Measurements from ENCODE around the gene TTC34.

The TTC34 gene

DNA sequence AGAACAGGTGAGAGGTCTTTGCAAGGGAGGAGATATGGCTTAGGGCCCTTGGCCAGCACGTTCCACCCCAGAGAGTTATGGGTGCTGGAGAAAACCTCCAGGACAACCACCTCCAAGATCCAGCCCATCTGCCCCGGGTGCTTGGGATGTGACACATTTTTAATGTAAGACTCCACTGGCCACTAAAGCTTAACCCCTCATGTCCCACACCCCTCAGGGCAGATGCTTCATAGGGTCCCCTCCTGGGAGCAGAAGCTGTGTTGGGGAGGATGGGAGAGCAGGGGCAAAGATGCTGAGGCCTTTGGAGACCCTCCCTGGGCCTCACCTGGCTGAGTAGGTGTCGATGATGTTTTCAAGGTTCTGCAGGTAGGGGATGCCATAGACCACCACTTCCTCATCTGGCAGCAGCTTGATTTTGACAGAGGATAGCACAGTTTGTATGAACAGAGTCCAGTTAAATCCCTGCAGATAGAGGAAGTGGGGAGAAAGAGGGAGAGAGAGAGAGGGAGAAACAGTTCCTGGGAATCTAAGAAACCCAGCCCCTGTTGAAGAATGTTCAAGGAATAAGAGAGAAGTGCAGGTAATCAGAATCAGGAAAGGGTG is 203.1 kb downstream of the TTC34 start:
- no peaks in the 10 kb centered on the region for H3K27me3 ChIP-seq (ENCODE audit: insufficient read depth, low read length, poor library complexity)
- no peak overlapping the region for H3K27ac ChIP-seq (ENCODE audit: low read length)
- H3K4me2 ChIP-seq (ENCODE audit: insufficient read depth, low read length) = no peak overlapping the region
- no peaks in the 10 kb centered on the region for H4K20me1 ChIP-seq (ENCODE audit: insufficient read depth, low read length)
- H3K9ac ChIP-seq (ENCODE audit: low read depth, low read length) = no peak overlapping the region
- no peak for TF ChIP-seq CTCF (IDR thresholded peaks at IDR 0.05; ENCODE audit: borderline replicate concordance, extremely low read depth, low read length, poor library complexity, severe bottlenecking)
- no peak for TF ChIP-seq EZH2 (IDR thresholded peaks at IDR 0.05; ENCODE audit: borderline replicate concordance, low read depth, low read length, severe bottlenecking)
- DNase-seq = no peak
- H2AFZ ChIP-seq (ENCODE audit: low read depth, low read length) = no peak overlapping the region
- H3K36me3 ChIP-seq (ENCODE audit: insufficient read depth, low read length) = no peaks in the 10 kb centered on the region
- H3K4me1 ChIP-seq (ENCODE audit: insufficient read depth, low read length) = no peaks in the 10 kb centered on the region
- no peaks in the 10 kb centered on the region for H3K79me2 ChIP-seq (ENCODE audit: insufficient read depth, low read length)
- H3K9me3 ChIP-seq (ENCODE audit: insufficient read depth, low read length, severe bottlenecking) = peaks cover 3% of the 10 kb centered on the region
- ATAC-seq (ENCODE audit: insufficient read depth, low read depth) = no peak
- no peak overlapping the region for H3K4me3 ChIP-seq (ENCODE audit: low read depth in 1 of 2, low read length in 2 of 2)

DNA sequence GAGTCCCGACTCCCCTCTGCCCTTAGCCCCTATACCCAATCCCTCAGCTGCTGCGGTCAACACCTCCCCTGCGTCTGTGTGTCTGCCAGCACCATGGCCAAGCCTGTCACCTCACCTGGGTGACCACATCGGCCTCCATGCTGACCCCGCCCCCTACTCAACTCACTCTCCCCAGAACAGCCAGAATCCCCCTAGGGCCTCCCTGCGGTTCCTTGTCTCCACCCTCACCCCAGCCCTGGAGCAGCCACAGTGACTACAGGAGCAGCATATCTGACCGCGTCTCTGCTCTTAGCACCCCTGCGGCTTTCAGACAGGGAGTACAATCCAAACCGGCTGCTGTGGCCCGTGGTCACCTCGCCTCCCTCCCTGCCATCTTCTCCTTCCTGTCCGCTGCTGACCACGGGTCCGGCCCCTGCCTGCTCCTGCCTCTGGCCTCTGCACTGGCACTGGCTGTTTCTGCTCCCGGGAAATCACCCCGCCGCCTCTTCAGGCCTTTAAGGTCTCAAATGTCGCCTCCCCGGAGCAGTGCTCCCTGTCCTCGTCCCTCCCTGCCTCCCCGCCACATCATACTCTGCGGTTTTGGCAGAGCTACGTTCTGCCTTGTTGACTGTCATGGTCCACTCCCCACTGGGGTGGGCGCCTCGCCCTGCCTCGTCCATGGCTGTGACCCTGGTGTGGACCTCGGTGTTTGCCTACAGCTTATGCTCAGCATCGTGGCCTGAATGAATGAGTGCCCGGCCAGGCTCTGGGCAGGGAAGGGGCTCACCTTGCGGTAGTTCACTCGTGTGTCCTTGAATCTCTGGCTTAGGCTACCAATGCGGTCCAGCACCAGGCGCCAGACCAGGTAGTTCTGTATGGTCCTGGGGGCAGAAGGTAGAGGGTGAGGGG is 203.8 kb downstream of the TTC34 start:
- H2AFZ ChIP-seq (ENCODE audit: low read depth, low read length) = no peak overlapping the region
- H3K4me1 ChIP-seq (ENCODE audit: insufficient read depth, low read length) = no peaks in the 10 kb centered on the region

GRCh38 chr1:2596530-2597333 is 204.8 kb downstream of the TTC34 start:
- Histone ChIP-seq H3K9me3 (ENCODE audit: insufficient read depth, low read length, severe bottlenecking) (peaks cover 3% of the 10 kb centered on the region), H2AFZ (ENCODE audit: low read depth, low read length) (no peak overlapping the region), H3K79me2 (ENCODE audit: insufficient read depth, low read length) (no peaks in the 10 kb centered on the region), H4K20me1 (ENCODE audit: insufficient read depth, low read length) (no peaks in the 10 kb centered on the region), H3K4me1 (ENCODE audit: insufficient read depth, low read length) (no peaks in the 10 kb centered on the region), H3K27me3 (ENCODE audit: insufficient read depth, low read length, poor library complexity) (no peaks in the 10 kb centered on the region), H3K36me3 (ENCODE audit: insufficient read depth, low read length) (no peaks in the 10 kb centered on the region), H3K27ac (ENCODE audit: low read length) (no peak overlapping the region), H3K9ac (ENCODE audit: low read depth, low read length) (no peak overlapping the region), H3K4me3 (ENCODE audit: low read depth in 1 of 2, low read length in 2 of 2) (no peak overlapping the region), H3K4me2 (ENCODE audit: insufficient read depth, low read length) (no peak overlapping the region)
- no peak for ATAC-seq (ENCODE audit: insufficient read depth, low read depth)
- TF ChIP-seq EZH2 (IDR thresholded peaks at IDR 0.05; ENCODE audit: borderline replicate concordance, low read depth, low read length, severe bottlenecking) (no peak), CTCF (IDR thresholded peaks at IDR 0.05; ENCODE audit: borderline replicate concordance, extremely low read depth, low read length, poor library complexity, severe bottlenecking) (no peak)
- no peak for DNase-seq

More for the DNA sequence above, 203.8 kb downstream of the TTC34 start:
- Histone ChIP-seq H3K4me2 (ENCODE audit: insufficient read depth, low read length) (no peak overlapping the region), H3K9ac (ENCODE audit: low read depth, low read length) (no peak overlapping the region), H4K20me1 (ENCODE audit: insufficient read depth, low read length) (no peaks in the 10 kb centered on the region), H3K4me3 (ENCODE audit: low read depth in 1 of 2, low read length in 2 of 2) (no peak overlapping the region), H3K9me3 (ENCODE audit: insufficient read depth, low read length, severe bottlenecking) (peaks cover 3% of the 10 kb centered on the region), H3K27me3 (ENCODE audit: insufficient read depth, low read length, poor library complexity) (no peaks in the 10 kb centered on the region), H3K36me3 (ENCODE audit: insufficient read depth, low read length) (no peaks in the 10 kb centered on the region), H3K79me2 (ENCODE audit: insufficient read depth, low read length) (no peaks in the 10 kb centered on the region), H3K27ac (ENCODE audit: low read length) (no peak overlapping the region)
- no peak for ATAC-seq (ENCODE audit: insufficient read depth, low read depth)
- TF ChIP-seq EZH2 (IDR thresholded peaks at IDR 0.05; ENCODE audit: borderline replicate concordance, low read depth, low read length, severe bottlenecking) = no peak
- TF ChIP-seq CTCF (IDR thresholded peaks at IDR 0.05; ENCODE audit: borderline replicate concordance, extremely low read depth, low read length, poor library complexity, severe bottlenecking) = no peak
- no peak for DNase-seq

All from DND-41 (cell line).